KMS-11 (cell line): ENCODE data around the gene SMIM44.

Experiments used
- H2AFZ ChIP-seq: fragments of 200-600 bp; sonication (generic); 2 replicates; pipeline ENCODE4 v1.6.1; 2016; ENCODE audit warnings: antibody characterized with exemption, mixed run types, low read depth
- H3K27ac ChIP-seq: fragments of 200-600 bp; sonication (generic); 2 replicates; pipeline ENCODE4 v1.6.1; 2016; ENCODE audit warnings: mild to moderate bottlenecking, mixed run types
- H3K27me3 ChIP-seq: fragments of 200-600 bp; sonication (generic); 2 replicates; pipeline ENCODE4 v1.6.1; 2017; ENCODE audit warnings: mild to moderate bottlenecking, low read depth, mixed run types, moderate library complexity; ENCODE audit not compliant: insufficient read depth
- H3K36me3 ChIP-seq: fragments of 200-600 bp; sonication (generic); 2 replicates; pipeline ENCODE4 v1.6.1; 2017; ENCODE audit warnings: mild to moderate bottlenecking, mixed run types; ENCODE audit not compliant: insufficient read depth
- H3K4me1 ChIP-seq: fragments of 200-600 bp; sonication (generic); 2 replicates; pipeline ENCODE4 v1.6.1; 2016; ENCODE audit warnings: mild to moderate bottlenecking, low read depth, mixed run types; ENCODE audit not compliant: poor library complexity, severe bottlenecking
- H3K4me2 ChIP-seq: fragments of 200-600 bp; sonication (generic); 2 replicates; pipeline ENCODE4 v1.7.0; 2016; ENCODE audit warnings: mild to moderate bottlenecking, mixed run types
- H3K4me3 ChIP-seq: fragments of 200-600 bp; sonication (generic); IDR thresholded peaks from 2 replicates; pipeline ENCODE4 v1.6.1; 2017; ENCODE audit warnings: low read depth, low read length, mixed read lengths; ENCODE audit not compliant: insufficient read depth
- H3K79me2 ChIP-seq: fragments of 200-600 bp; sonication (generic); 2 replicates; pipeline ENCODE4 v1.6.1; 2016; ENCODE audit warnings: low read depth, mixed run types; ENCODE audit not compliant: insufficient read depth
- H3K9ac ChIP-seq: fragments of 200-600 bp; sonication (generic); 2 replicates; pipeline ENCODE4 v1.6.1; 2016; ENCODE audit warnings: mild to moderate bottlenecking, mixed run types
- H4K20me1 ChIP-seq: fragments of 200-600 bp; sonication (generic); 2 replicates; pipeline ENCODE4 v1.6.1; 2016; ENCODE audit warnings: mild to moderate bottlenecking, mixed run types; ENCODE audit not compliant: insufficient read depth
- TF ChIP-seq, protein P1 (sequence below): fragments of 200-600 bp; sonication (generic); conservative IDR thresholded peaks from 2 replicates; pipeline ENCODE4 v1.6.1; 2017; ENCODE audit warnings: low read depth, mild to moderate bottlenecking, antibody characterized with exemption, low read length, moderate library complexity, mixed read lengths

The SMIM44 gene

GRCh38 chr19:3467437-3468198 is 15.6 kb downstream of the SMIM44 start:
- H3K27ac ChIP-seq = no peak overlapping the region
- no peaks in the 10 kb centered on the region for H3K79me2 ChIP-seq
- no peak overlapping the region for H3K9ac ChIP-seq
- H3K36me3 ChIP-seq = no peaks in the 10 kb centered on the region
- TF ChIP-seq, protein P1, sequence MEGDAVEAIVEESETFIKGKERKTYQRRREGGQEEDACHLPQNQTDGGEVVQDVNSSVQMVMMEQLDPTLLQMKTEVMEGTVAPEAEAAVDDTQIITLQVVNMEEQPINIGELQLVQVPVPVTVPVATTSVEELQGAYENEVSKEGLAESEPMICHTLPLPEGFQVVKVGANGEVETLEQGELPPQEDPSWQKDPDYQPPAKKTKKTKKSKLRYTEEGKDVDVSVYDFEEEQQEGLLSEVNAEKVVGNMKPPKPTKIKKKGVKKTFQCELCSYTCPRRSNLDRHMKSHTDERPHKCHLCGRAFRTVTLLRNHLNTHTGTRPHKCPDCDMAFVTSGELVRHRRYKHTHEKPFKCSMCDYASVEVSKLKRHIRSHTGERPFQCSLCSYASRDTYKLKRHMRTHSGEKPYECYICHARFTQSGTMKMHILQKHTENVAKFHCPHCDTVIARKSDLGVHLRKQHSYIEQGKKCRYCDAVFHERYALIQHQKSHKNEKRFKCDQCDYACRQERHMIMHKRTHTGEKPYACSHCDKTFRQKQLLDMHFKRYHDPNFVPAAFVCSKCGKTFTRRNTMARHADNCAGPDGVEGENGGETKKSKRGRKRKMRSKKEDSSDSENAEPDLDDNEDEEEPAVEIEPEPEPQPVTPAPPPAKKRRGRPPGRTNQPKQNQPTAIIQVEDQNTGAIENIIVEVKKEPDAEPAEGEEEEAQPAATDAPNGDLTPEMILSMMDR = no peak
- no peak overlapping the region for H3K4me2 ChIP-seq
- no peaks in the 10 kb centered on the region for H3K4me1 ChIP-seq
- no peaks in the 10 kb centered on the region; the same call in 1 of the 2 replicates for H3K27me3 ChIP-seq
- H4K20me1 ChIP-seq = no peaks in the 10 kb centered on the region
- no peak overlapping the region for H3K4me3 ChIP-seq
- H2AFZ ChIP-seq = no peak overlapping the region

DNA sequence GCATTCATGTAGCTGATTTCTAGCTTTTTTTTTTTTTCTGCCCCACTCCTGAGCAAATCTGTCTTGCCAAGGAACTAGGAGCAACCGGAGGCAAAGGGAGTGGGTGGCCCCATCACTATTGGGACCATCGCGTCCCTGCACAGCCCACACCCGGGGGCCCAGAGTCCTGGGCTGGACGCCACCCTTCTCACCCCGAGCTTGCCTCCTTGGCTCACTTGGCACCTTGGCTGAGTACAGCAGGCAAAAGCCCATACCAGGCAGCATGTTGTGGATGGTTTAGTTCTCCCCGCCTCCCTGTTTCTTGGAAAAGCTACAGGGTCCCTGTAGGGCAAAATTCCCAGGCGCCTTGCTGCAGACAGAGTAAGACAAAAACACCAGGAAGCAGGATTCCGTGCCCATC is 16.6 kb downstream of the SMIM44 start:
- no peak overlapping the region for H3K9ac ChIP-seq
- H2AFZ ChIP-seq = no peak overlapping the region
- H3K27me3 ChIP-seq = no peaks in the 10 kb centered on the region; the same call in 1 of the 2 replicates
- TF ChIP-seq, protein P1 = no peak
- no peak overlapping the region for H3K4me2 ChIP-seq
- no peaks in the 10 kb centered on the region for H3K36me3 ChIP-seq
- no peaks in the 10 kb centered on the region for H4K20me1 ChIP-seq
- no peaks in the 10 kb centered on the region for H3K79me2 ChIP-seq
- H3K27ac ChIP-seq = no peak overlapping the region
- no peak overlapping the region for H3K4me3 ChIP-seq
- H3K4me1 ChIP-seq = no peaks in the 10 kb centered on the region

- Histone ChIP-seq H4K20me1 (no peaks in the 10 kb centered on the region), H3K27ac (no peak overlapping the region), H3K4me2 (no peak overlapping the region), H3K4me3 (no peak overlapping the region), H3K79me2 (no peaks in the 10 kb centered on the region), H3K4me1 (no peaks in the 10 kb centered on the region), H3K36me3 (no peaks in the 10 kb centered on the region), H3K9ac (no peak overlapping the region), H2AFZ (no peak overlapping the region), H3K27me3 (no peaks in the 10 kb centered on the region; the same call in 1 of the 2 replicates)
- TF ChIP-seq, protein P1 = no peak
Measured at GRCh38 chr19:3465552-3465951, 17.7 kb downstream of the SMIM44 start.

DNA sequence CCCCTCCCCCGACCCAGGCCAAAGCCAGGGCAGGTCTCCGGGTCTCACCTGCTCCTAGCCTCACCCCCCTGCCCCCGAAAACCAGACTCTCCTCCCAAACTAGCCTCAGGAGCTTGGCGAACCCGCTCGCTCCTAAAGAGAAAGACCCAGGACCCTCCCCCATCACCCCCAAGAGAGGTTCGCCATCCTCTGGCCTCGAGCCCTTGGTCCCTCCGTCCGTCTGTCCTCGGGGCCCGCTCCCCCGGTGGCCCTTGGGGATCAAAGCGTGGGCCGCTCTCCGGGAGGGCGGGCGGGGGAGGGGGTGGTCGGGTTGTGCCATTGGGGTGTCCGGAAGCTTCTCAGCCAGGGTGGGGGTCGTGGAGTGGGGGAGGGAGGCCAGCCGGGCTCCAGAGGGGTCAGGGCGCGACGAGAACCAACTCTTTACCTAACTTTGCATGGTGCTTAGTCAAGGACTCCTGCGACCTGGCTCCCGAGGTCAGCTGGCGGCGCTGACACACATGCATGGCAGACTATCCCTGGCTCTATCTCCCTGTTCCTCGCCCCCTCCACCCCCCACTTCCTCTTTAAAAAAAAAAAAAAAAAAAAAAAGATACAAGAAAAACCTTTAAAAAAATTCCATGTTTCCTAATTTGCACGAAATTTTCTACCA is 18.5 kb downstream of the SMIM44 start:
- Histone ChIP-seq H3K36me3 (no peaks in the 10 kb centered on the region), H3K27ac (no peak overlapping the region), H3K79me2 (no peaks in the 10 kb centered on the region), H3K4me1 (peaks cover 5% of the 10 kb centered on the region), H2AFZ (no peak overlapping the region), H3K9ac (no peak overlapping the region), H3K27me3 (no peaks in the 10 kb centered on the region; the same call in 1 of the 2 replicates), H4K20me1 (no peaks in the 10 kb centered on the region), H3K4me2 (no peak overlapping the region), H3K4me3 (no peak overlapping the region)
- TF ChIP-seq, protein P1 = no peak
